SW480 (cell line): ENCODE data around the gene FHIT.

Experiments used
- DNase-seq: peaks from one replicate; pipeline ENCODE4 v3.0.0-alpha.2; 2016; ENCODE audit warnings: low spot score

The FHIT gene

DNA sequence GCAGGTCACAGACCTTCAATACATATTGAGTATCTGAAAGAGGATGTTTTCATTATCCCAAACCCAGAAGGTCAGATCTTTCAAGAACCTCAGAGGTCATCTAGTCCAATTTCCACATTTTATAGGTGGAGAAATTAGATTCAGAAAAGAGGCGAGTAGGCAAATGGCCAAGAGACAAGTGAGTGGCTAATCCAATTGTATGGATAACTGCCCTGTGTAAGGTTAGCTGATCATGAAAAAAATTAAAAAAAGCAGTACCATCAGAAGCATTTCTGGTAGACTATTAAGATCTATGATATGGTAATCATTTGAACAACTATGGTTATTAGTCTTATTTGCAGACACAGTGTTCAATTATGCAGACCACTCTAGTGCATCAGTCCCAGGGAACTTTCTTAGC is 1540.7 kb downstream of the FHIT start:
- DNase-seq: no peak

DNA sequence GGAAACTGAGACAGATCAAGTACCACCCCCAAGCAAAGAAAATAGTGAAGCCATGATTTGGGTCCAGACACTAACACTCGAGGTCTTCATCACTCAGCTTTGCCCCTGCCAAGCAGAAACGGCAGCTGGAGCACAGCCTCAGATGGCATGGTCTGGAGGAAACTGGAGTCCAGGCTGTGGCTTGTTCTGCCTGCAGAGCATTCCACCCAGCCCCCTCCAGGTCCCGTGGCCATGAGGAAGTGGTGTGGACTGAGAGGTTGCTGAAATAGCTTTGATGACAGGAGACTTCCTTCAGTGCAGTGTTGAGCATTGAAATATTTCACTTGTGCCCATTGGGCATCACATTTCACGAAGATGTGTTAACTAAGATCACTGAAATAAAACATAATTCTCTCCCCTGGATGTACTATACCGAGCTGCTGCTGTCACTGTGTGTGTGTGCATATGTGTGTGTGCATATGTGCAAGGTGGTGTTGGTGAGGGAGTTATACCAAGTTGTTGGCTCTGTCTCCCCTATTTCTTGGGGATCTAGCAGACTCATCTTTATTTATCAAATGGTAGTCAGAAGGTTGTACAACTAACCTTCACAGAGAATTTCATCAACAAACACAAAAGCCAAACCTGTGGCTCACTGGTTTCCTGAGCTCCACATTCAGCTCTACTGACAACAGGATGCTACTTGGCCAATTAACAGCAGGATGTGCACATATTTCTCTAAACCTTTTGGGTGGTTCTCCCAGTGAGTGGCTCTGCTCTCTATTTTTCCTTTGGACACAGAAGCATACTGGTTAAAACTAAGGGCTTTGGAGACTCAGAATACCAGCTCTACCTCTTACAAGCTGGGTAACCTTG is 1541.3 kb downstream of the FHIT start:
- peak; percentile 29 for DNase-seq

DNA sequence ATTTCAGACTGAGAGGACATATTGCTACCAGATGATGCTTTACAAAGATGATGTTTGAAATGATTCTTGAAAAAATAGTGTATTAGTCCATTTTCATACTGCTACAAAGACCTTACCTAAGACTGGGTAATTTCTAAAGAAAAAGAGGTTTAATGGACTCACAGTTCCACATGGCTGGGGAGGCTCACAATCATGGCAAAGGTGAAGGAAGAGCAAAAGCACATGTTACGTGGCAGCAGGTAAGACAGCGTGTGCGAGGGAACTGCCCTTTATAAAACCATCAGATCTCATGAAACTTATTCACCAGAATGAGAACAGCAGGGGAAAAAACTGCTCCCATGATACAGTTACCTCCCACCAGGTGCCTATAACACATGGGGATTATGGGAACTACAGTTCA is 1543.0 kb downstream of the FHIT start:
- DNase-seq: no peak

DNA sequence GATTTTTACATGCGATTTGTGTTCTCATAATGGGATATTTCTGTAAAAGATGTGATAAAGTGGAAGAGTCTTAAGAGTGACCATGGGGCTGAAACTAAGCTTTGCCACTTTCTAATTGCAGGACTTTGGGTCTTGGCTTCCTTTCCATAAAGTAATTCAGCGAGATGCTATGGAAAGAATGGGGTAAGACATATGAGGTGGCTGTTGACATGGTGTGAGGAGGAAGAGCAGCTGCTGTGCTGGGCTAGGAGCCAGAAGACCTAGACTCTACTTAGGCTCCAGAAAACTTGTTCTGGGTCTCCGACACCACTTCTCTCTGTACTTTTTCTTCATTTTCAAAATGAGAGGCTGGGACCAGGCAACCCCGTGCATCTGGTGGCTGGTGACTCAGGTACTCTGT is 1547.0 kb downstream of the FHIT start:
- DNase-seq: no peak

DNA sequence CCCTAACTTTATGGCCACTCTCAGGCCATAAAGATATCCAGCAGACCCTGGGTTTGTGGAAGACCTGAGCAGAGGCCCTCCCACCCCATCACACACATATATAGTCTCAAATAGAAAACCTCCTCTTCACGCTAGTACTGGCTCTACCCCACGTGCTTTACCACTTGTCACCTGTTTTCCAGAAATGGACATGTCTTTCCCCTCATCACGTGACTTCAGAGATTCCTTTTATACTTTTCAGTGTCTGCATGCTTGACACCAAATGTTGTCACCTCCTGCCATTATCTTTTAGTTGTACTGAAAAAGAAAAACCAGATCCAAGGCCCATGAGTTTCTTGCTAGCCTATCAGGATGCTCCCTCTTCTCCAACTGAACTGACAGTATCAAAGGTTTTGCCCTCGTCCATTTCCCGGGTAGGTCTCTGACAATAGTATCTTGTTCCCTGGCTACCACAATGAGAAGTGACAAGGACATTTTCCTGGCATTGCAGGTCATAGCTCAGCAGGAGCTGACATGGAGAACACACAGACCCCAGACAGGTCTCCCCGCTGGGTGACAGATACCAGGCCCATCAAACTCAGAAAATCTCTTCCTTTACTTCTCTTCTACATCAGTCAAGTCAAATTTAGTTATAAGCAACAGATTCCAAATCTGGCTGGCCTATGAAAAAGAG is 1551.5 kb downstream of the FHIT start:
- no peak for DNase-seq
